HEK293 (cell line): ENCODE measurements around the gene ZC3H18.

Experiments used
- CTCF ChIA-PET: fragments of 350-600 bp; formaldehyde crosslinking; extraction: SDS; loops from one replicate; lab custom pipeline; 2021; ENCODE audit warnings: antibody characterized with exemption; lab: Yijun Ruan, JAX
- POLR2A ChIA-PET: fragments of 300-600 bp; formaldehyde crosslinking; extraction: SDS; loops from one replicate; lab custom pipeline; 2020; ENCODE audit warnings: antibody characterized with exemption, inconsistent platforms; lab: Yijun Ruan, JAX
- H3K27ac ChIP-seq: fragments of 200-500 bp; sonication (Bioruptor generic); 2 replicates; pipeline ENCODE4 v1.5.1; 2014; ENCODE audit warnings: low read depth, low read length, control low read depth, inconsistent platforms; ENCODE audit errors: extremely low read depth
- H3K36me3 ChIP-seq, 2 experiments: fragments of 200-500 bp in 1 of 2; sonication (Bioruptor generic) in 1 of 2; 1 replicate in 1 of 2; 2 replicates in 1 of 2; pipeline ENCODE4 v1.5.1; 2014 to 2017; ENCODE audit warnings: inconsistent platforms in 2 of 2, low read length in 2 of 2; ENCODE audit not compliant: control insufficient read depth in 2 of 2, insufficient read depth in 1 of 2
- H3K4me1 ChIP-seq: fragments of 200-500 bp; sonication (Bioruptor generic); 2 replicates; pipeline ENCODE4 v1.5.1; 2014; ENCODE audit warnings: mild to moderate bottlenecking, low read length, inconsistent platforms; ENCODE audit not compliant: control insufficient read depth, insufficient read depth
- H3K4me3 ChIP-seq: 2 replicates; pipeline ENCODE4 v1.5.1; 2011; ENCODE audit warnings: low read depth, mild to moderate bottlenecking, control low read depth, low read length, moderate library complexity
- H3K9me3 ChIP-seq: fragments of 200-500 bp; sonication (Bioruptor generic); 2 replicates; pipeline ENCODE4 v1.5.1; 2014; ENCODE audit warnings: low read depth, low read length, inconsistent platforms; ENCODE audit not compliant: control insufficient read depth, insufficient read depth
- EGR2 ChIP-seq: fragments of 450-650 bp; formaldehyde crosslinking; IDR thresholded peaks from 2 replicates; pipeline ENCODE4 v1.5.1; 2016; ENCODE audit warnings: low read depth, missing biosample characterization, missing genetic modification characterization
- HOXA7 ChIP-seq: sonication (generic); formaldehyde crosslinking; IDR thresholded peaks from 2 replicates; pipeline ENCODE4 v1.8.1; 2022; ENCODE audit warnings: missing genetic modification reagents, borderline replicate concordance
- HOXD13 ChIP-seq: sonication (generic); formaldehyde crosslinking; IDR thresholded peaks from 2 replicates; pipeline ENCODE4 v1.8.0; 2022; ENCODE audit warnings: missing genetic modification reagents, borderline replicate concordance
- OSR2 ChIP-seq: fragments of 450-650 bp; formaldehyde crosslinking; IDR thresholded peaks from 2 replicates; pipeline ENCODE4 v1.5.1; 2016; ENCODE audit warnings: missing biosample characterization, missing genetic modification characterization
- OVOL3 ChIP-seq: fragments of 450-650 bp; formaldehyde crosslinking; IDR thresholded peaks from 2 replicates; pipeline ENCODE4 v1.5.1; 2016; ENCODE audit warnings: missing biosample characterization, missing genetic modification characterization
- TCF7L2 ChIP-seq: IDR thresholded peaks from 2 replicates; pipeline ENCODE4 v1.6.1; 2011; ENCODE audit warnings: low read depth, mild to moderate bottlenecking, inconsistent platforms, low read length, moderate library complexity, borderline replicate concordance
- ZBTB21 ChIP-seq: fragments of 450-650 bp; formaldehyde crosslinking; IDR thresholded peaks from 2 replicates; pipeline ENCODE4 v1.5.1; 2017; ENCODE audit warnings: missing biosample characterization, missing genetic modification characterization
- ZFP3 ChIP-seq: fragments of 450-650 bp; formaldehyde crosslinking; IDR thresholded peaks from 2 replicates; pipeline ENCODE4 v1.5.1; 2016; ENCODE audit warnings: low read depth, missing biosample characterization, missing genetic modification characterization
- ZFP41 ChIP-seq: fragments of 450-650 bp; formaldehyde crosslinking; IDR thresholded peaks from 2 replicates; pipeline ENCODE4 v1.5.1; 2016; ENCODE audit warnings: missing biosample characterization, missing genetic modification characterization, borderline replicate concordance
- ZNF132 ChIP-seq: fragments of 450-650 bp; formaldehyde crosslinking; IDR thresholded peaks from 2 replicates; pipeline ENCODE4 v1.5.1; 2017; ENCODE audit warnings: missing biosample characterization, missing genetic modification characterization, borderline replicate concordance
- ZNF175 ChIP-seq: fragments of 450-650 bp; formaldehyde crosslinking; IDR thresholded peaks from 2 replicates; pipeline ENCODE4 v1.5.1; 2016; ENCODE audit warnings: missing biosample characterization, missing genetic modification characterization
- ZNF202 ChIP-seq: fragments of 450-650 bp; formaldehyde crosslinking; IDR thresholded peaks from 2 replicates; pipeline ENCODE4 v1.5.1; 2016; ENCODE audit warnings: missing biosample characterization, missing genetic modification characterization, borderline replicate concordance
- ZNF223 ChIP-seq: fragments of 450-650 bp; formaldehyde crosslinking; IDR thresholded peaks from 2 replicates; pipeline ENCODE4 v1.5.1; 2016; ENCODE audit warnings: missing biosample characterization, missing genetic modification characterization
- ZNF239 ChIP-seq: fragments of 450-650 bp; formaldehyde crosslinking; IDR thresholded peaks from 2 replicates; pipeline ENCODE4 v1.5.1; 2016; ENCODE audit warnings: missing biosample characterization, missing genetic modification characterization
- ZNF266 ChIP-seq: fragments of 450-650 bp; formaldehyde crosslinking; IDR thresholded peaks from 2 replicates; pipeline ENCODE4 v1.5.1; 2016; ENCODE audit warnings: missing biosample characterization, missing genetic modification characterization, low read depth
- ZNF302 ChIP-seq: fragments of 450-650 bp; formaldehyde crosslinking; IDR thresholded peaks from 2 replicates; pipeline ENCODE4 v1.5.1; 2016; ENCODE audit warnings: missing biosample characterization, missing genetic modification characterization, low read depth
- ZNF366 ChIP-seq: fragments of 450-650 bp; formaldehyde crosslinking; conservative IDR thresholded peaks from 2 replicates; pipeline ENCODE4 v1.5.1; 2016; ENCODE audit warnings: missing biosample characterization, missing genetic modification characterization
- ZNF394 ChIP-seq: fragments of 450-650 bp; formaldehyde crosslinking; IDR thresholded peaks from 2 replicates; pipeline ENCODE4 v1.5.1; 2016; ENCODE audit warnings: missing biosample characterization, missing genetic modification characterization, mild to moderate bottlenecking, moderate library complexity, borderline replicate concordance
- ZNF529 ChIP-seq: fragments of 450-650 bp; formaldehyde crosslinking; IDR thresholded peaks from 2 replicates; pipeline ENCODE4 v1.5.1; 2017; ENCODE audit warnings: missing genetic modification characterization, missing biosample characterization; ENCODE audit not compliant: insufficient replicate concordance
- ZNF571 ChIP-seq: fragments of 450-650 bp; formaldehyde crosslinking; IDR thresholded peaks from 2 replicates; pipeline ENCODE4 v1.5.0; 2017; ENCODE audit warnings: missing biosample characterization, missing genetic modification characterization
- ZNF580 ChIP-seq: fragments of 450-650 bp; formaldehyde crosslinking; IDR thresholded peaks from 2 replicates; pipeline ENCODE4 v1.5.1; 2016; ENCODE audit warnings: missing biosample characterization, missing genetic modification characterization
- ZNF585B ChIP-seq: fragments of 450-650 bp; formaldehyde crosslinking; IDR thresholded peaks from 2 replicates; pipeline ENCODE4 v1.5.1; 2016; ENCODE audit warnings: missing biosample characterization, missing genetic modification characterization
- ZNF623 ChIP-seq: fragments of 450-650 bp; formaldehyde crosslinking; IDR thresholded peaks from 2 replicates; pipeline ENCODE4 v1.5.1; 2016; ENCODE audit warnings: missing biosample characterization, missing genetic modification characterization
- ZNF629 ChIP-seq: fragments of 450-650 bp; formaldehyde crosslinking; IDR thresholded peaks from 2 replicates; pipeline ENCODE4 v1.5.1; 2017; ENCODE audit warnings: missing biosample characterization, missing genetic modification characterization
- ZNF768 ChIP-seq: fragments of 450-650 bp; formaldehyde crosslinking; IDR thresholded peaks from 2 replicates; pipeline ENCODE4 v1.5.1; 2018; ENCODE audit warnings: missing biosample characterization, mild to moderate bottlenecking, missing genetic modification characterization
- TF ChIP-seq, protein P1 (sequence below): fragments of 450-650 bp; formaldehyde crosslinking; IDR thresholded peaks from 2 replicates; pipeline ENCODE4 v1.5.1; 2016; ENCODE audit warnings: missing biosample characterization, missing genetic modification characterization
- TF ChIP-seq, protein P2 (sequence below): fragments of 450-650 bp; formaldehyde crosslinking; IDR thresholded peaks from 2 replicates; pipeline ENCODE4 v1.5.1; 2016; ENCODE audit warnings: missing biosample characterization, missing genetic modification characterization, borderline replicate concordance
- TF ChIP-seq, protein P3 (sequence below): fragments of 450-650 bp; formaldehyde crosslinking; conservative IDR thresholded peaks from 2 replicates; pipeline ENCODE4 v1.5.1; 2016; ENCODE audit warnings: low read depth, missing biosample characterization, missing genetic modification characterization

ZC3H18 gene

GRCh38 chr16:88601313-88602036, 31.3 kb downstream of the ZC3H18 start:
- H3K36me3 ChIP-seq: peaks cover 8 to 82% of the 10 kb centered on the region in 2 experiments
- no peak overlapping the region for H3K4me3 ChIP-seq
- ChIA-PET POLR2A (interaction anchor here (0.7 kb wide), 1 partner anchor 31 kb away, joined by 4 read pairs; the partner anchor contains the start of gene ZC3H18), CTCF (no interaction called here)
- H3K4me1 ChIP-seq: no peaks in the 10 kb centered on the region
- no peaks in the 10 kb centered on the region for H3K9me3 ChIP-seq
- H3K27ac ChIP-seq: no peak overlapping the region
- TF ChIP-seq TCF7L2 (no peak), ZNF366 (tag by site-specific recombination) (no peak), ZBTB21 (tag by site-specific recombination) (no peak), HOXA7 (CRISPR knock-in tag) (no peak), ZNF580 (no peak), ZNF585B (no peak), HOXD13 (CRISPR knock-in tag) (no peak), ZNF302 (no peak), ZNF571 (tag by site-specific recombination) (no peak), ZNF529 (tag by site-specific recombination) (no peak), ZNF266 (tag by site-specific recombination) (no peak)
- TF ChIP-seq, protein P1, sequence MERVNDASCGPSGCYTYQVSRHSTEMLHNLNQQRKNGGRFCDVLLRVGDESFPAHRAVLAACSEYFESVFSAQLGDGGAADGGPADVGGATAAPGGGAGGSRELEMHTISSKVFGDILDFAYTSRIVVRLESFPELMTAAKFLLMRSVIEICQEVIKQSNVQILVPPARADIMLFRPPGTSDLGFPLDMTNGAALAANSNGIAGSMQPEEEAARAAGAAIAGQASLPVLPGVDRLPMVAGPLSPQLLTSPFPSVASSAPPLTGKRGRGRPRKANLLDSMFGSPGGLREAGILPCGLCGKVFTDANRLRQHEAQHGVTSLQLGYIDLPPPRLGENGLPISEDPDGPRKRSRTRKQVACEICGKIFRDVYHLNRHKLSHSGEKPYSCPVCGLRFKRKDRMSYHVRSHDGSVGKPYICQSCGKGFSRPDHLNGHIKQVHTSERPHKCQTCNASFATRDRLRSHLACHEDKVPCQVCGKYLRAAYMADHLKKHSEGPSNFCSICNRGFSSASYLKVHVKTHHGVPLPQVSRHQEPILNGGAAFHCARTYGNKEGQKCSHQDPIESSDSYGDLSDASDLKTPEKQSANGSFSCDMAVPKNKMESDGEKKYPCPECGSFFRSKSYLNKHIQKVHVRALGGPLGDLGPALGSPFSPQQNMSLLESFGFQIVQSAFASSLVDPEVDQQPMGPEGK (tag by site-specific recombination): no peak
- TF ChIP-seq, protein P2, sequence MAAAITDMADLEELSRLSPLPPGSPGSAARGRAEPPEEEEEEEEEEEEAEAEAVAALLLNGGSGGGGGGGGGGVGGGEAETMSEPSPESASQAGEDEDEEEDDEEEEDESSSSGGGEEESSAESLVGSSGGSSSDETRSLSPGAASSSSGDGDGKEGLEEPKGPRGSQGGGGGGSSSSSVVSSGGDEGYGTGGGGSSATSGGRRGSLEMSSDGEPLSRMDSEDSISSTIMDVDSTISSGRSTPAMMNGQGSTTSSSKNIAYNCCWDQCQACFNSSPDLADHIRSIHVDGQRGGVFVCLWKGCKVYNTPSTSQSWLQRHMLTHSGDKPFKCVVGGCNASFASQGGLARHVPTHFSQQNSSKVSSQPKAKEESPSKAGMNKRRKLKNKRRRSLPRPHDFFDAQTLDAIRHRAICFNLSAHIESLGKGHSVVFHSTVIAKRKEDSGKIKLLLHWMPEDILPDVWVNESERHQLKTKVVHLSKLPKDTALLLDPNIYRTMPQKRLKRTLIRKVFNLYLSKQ (tag by site-specific recombination): no peak
- TF ChIP-seq, protein P3, sequence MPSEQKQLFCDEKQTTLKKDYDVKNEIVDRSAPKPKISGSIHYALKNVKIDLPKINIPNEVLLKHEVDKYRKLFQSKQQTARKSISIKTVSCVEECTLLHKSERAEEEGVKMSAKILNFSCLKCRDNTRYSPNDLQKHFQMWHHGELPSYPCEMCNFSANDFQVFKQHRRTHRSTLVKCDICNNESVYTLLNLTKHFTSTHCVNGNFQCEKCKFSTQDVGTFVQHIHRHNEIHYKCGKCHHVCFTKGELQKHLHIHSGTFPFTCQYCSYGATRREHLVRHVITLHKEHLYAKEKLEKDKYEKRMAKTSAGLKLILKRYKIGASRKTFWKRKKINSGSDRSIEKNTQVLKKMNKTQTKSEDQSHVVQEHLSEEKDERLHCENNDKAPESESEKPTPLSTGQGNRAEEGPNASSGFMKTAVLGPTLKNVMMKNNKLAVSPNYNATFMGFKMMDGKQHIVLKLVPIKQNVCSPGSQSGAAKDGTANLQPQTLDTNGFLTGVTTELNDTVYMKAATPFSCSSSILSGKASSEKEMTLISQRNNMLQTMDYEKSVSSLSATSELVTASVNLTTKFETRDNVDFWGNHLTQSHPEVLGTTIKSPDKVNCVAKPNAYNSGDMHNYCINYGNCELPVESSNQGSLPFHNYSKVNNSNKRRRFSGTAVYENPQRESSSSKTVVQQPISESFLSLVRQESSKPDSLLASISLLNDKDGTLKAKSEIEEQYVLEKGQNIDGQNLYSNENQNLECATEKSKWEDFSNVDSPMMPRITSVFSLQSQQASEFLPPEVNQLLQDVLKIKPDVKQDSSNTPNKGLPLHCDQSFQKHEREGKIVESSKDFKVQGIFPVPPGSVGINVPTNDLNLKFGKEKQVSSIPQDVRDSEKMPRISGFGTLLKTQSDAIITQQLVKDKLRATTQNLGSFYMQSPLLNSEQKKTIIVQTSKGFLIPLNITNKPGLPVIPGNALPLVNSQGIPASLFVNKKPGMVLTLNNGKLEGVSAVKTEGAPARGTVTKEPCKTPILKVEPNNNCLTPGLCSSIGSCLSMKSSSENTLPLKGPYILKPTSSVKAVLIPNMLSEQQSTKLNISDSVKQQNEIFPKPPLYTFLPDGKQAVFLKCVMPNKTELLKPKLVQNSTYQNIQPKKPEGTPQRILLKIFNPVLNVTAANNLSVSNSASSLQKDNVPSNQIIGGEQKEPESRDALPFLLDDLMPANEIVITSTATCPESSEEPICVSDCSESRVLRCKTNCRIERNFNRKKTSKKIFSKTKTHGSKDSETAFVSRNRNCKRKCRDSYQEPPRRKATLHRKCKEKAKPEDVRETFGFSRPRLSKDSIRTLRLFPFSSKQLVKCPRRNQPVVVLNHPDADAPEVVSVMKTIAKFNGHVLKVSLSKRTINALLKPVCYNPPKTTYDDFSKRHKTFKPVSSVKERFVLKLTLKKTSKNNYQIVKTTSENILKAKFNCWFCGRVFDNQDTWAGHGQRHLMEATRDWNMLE (tag by site-specific recombination): no peak

GRCh38 chr16:88602091-88602490, 31.9 kb downstream of the ZC3H18 start:
- Histone ChIP-seq H3K27ac (no peak overlapping the region), H3K9me3 (no peaks in the 10 kb centered on the region), H3K36me3 (peaks cover 8 to 88% of the 10 kb centered on the region in 2 experiments), H3K4me3 (no peak overlapping the region), H3K4me1 (no peaks in the 10 kb centered on the region)
- TF ChIP-seq ZNF132 (tag by site-specific recombination): no peak
- TF ChIP-seq ZNF239 (tag by site-specific recombination): no peak
- no peak for TF ChIP-seq ZNF175
- TF ChIP-seq ZFP41: no peak
- TF ChIP-seq ZNF202: no peak
- TF ChIP-seq ZNF223: no peak
- no peak for TF ChIP-seq EGR2 (tag by site-specific recombination)
- TF ChIP-seq ZNF768 (tag by site-specific recombination): no peak
- no peak for TF ChIP-seq ZFP3 (tag by site-specific recombination)
- no peak for TF ChIP-seq ZNF394 (tag by site-specific recombination)
- TF ChIP-seq ZNF629 (tag by site-specific recombination): no peak
- TF ChIP-seq ZNF623 (tag by site-specific recombination): no peak
- no peak for TF ChIP-seq OSR2 (tag by site-specific recombination)
- no peak for TF ChIP-seq OVOL3
- ChIA-PET CTCF (interaction anchor here (0.6 kb wide), 1 partner anchor 662 kb away, joined by 4 read pairs; no protein-coding TSS in a partner anchor), POLR2A (no interaction called here)
